ENCODE data around the gene C12orf75. TPM values are rescaled to one million over a fixed set of nuclear protein-coding genes. Genes with fewer than 3 reads are reported as not detected.

The C12orf75 gene
- total RNA-seq, 4 donors from 2014 or later, result 17.4 to 28.5 (median 25.3) TPM

GRCh38 chr12:105352052-105352451, 21.6 kb downstream of the C12orf75 start:
- Histone ChIP-seq H3K36me3 (no peaks in the 10 kb centered on the region), H3K9me3 (no peaks in the 10 kb centered on the region), H3K4me3 (no peak overlapping the region), H3K27ac (no peak overlapping the region), H3K27me3 (no peaks in the 10 kb centered on the region), H3K4me1 (peaks cover 20% of the 10 kb centered on the region)
- TF ChIP-seq EP300 (IDR thresholded peaks at IDR 0.05), result no peak
- TF ChIP-seq POLR2AphosphoS5 (IDR thresholded peaks at IDR 0.05), result no peak
- TF ChIP-seq, protein P1, sequence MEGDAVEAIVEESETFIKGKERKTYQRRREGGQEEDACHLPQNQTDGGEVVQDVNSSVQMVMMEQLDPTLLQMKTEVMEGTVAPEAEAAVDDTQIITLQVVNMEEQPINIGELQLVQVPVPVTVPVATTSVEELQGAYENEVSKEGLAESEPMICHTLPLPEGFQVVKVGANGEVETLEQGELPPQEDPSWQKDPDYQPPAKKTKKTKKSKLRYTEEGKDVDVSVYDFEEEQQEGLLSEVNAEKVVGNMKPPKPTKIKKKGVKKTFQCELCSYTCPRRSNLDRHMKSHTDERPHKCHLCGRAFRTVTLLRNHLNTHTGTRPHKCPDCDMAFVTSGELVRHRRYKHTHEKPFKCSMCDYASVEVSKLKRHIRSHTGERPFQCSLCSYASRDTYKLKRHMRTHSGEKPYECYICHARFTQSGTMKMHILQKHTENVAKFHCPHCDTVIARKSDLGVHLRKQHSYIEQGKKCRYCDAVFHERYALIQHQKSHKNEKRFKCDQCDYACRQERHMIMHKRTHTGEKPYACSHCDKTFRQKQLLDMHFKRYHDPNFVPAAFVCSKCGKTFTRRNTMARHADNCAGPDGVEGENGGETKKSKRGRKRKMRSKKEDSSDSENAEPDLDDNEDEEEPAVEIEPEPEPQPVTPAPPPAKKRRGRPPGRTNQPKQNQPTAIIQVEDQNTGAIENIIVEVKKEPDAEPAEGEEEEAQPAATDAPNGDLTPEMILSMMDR (IDR thresholded peaks at IDR 0.05), result no peak
- no peak for TF ChIP-seq POLR2A (IDR thresholded peaks at IDR 0.05)
- DNase-seq (ENCODE audit: low spot score in 2 of 2), result no peak
- WGBS, result 92% methylated on average over 4 of the region's 4 CpGs

DNA sequence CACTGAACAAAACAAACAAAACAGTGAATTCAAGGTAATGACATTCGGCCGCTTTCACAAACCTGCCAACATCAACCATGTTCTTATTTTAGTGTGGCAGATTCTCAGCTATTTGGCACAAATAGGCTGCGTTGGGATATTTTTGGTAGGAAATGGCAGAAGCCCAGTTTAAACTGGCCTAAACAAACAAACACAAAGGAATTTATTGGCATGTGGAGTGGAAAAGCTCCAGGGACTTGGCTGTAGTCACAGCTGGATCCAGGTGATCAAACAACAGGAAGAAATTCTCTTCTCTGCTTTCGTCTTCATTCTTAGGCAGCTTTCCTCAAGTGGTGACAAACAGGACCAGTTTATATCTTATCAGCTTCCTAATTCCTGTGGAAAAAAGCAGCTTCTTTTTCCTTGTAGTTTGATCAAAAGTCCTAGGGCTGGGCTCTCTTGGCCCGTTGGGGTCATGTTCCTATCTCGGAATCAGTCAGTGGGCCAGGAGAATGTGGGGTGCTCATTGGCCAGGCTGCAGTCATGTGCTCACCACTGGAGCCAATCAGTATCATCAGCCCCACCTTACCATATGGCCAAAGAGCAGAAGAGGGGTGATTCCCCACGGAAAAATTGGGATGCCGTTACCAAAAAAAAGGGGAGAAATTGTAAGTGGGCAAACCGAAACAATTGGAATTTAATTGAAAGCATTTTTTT, 22.6 kb downstream of the C12orf75 start:
- no peak overlapping the region for H3K4me3 ChIP-seq

DNA sequence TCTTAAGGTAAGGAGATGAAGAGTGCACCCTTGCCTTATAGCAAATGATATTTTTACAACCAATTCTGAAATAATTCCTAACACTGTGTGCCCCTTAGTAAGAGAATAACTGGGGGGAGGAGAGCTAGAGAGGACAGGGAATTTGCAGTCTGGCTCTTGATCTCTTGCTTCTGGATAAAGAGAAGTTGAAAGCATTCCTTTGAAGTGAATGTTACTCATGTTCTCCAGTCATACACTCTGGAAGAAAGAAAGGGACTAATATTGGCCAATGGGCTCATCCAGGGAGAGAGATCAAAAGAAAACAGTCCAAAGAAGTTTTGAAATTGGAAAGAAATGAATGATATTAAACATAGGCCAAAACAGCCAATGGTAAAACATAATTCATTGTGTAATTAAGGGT, 25.3 kb downstream of the C12orf75 start:
- peaks cover 13% of the 10 kb centered on the region for H3K4me1 ChIP-seq
- H3K9me3 ChIP-seq, result no peaks in the 10 kb centered on the region
- H3K4me3 ChIP-seq, result no peak overlapping the region
- TF ChIP-seq EP300 (IDR thresholded peaks at IDR 0.05), result no peak
- TF ChIP-seq POLR2A (IDR thresholded peaks at IDR 0.05), result no peak
- no peak for TF ChIP-seq POLR2AphosphoS5 (IDR thresholded peaks at IDR 0.05)
- TF ChIP-seq, protein P1 (IDR thresholded peaks at IDR 0.05), result no peak
- no peak for DNase-seq (ENCODE audit: low spot score in 2 of 2)
- no peak overlapping the region for H3K27ac ChIP-seq
- H3K27me3 ChIP-seq, result no peaks in the 10 kb centered on the region
- H3K36me3 ChIP-seq, result no peaks in the 10 kb centered on the region

More for the DNA sequence above, 22.6 kb downstream of the C12orf75 start:
- H3K27ac ChIP-seq, result no peak overlapping the region
- H3K9me3 ChIP-seq, result no peaks in the 10 kb centered on the region
- 57% methylated on average over 9 of the region's 9 CpGs for WGBS
- H3K27me3 ChIP-seq, result no peaks in the 10 kb centered on the region
- H3K36me3 ChIP-seq, result no peaks in the 10 kb centered on the region
- peaks cover 20% of the 10 kb centered on the region for H3K4me1 ChIP-seq
- no peak for DNase-seq (ENCODE audit: low spot score in 2 of 2)
- TF ChIP-seq POLR2A (IDR thresholded peaks at IDR 0.05) (no peak), POLR2AphosphoS5 (IDR thresholded peaks at IDR 0.05) (no peak), EP300 (IDR thresholded peaks at IDR 0.05) (no peak)
- TF ChIP-seq, protein P1 (IDR thresholded peaks at IDR 0.05), result no peak

DNA sequence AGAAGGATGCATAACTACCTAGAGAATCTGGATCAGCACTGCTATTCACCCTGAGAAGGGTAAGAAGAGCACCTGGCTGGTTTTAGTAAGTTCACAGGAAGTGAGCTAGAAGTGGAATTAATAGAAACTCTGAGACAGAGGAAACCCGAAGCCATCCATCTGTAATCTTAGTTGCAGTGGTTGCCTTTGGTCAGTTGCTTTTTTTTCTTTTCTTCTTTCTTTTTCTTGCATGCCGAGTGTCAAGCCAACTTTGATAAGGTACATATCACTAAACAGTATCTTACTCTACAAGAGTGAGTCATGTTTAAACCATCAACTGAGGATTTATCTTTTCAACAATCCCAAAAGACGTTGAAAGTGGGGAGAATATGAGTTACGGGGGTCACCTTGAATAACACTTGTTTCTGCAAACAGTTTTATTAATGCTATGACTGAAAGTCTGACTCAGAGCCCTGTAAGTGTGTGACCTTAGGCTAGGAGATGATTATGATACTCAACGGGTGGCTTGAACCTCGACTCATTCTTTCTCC, 26.7 kb downstream of the C12orf75 start:
- 55% methylated on average over 6 of the region's 6 CpGs for WGBS
- Histone ChIP-seq H3K27me3 (no peaks in the 10 kb centered on the region), H3K9me3 (no peaks in the 10 kb centered on the region)

GRCh38 chr12:105358789-105359188, 28.3 kb downstream of the C12orf75 start:
- peaks cover 2% of the 10 kb centered on the region for H3K4me1 ChIP-seq
- no peaks in the 10 kb centered on the region for H3K36me3 ChIP-seq
- H3K27me3 ChIP-seq, result no peaks in the 10 kb centered on the region
- DNase-seq (ENCODE audit: low spot score in 2 of 2), result no peak
- 86% methylated on average over 7 of the region's 7 CpGs for WGBS
- H3K9me3 ChIP-seq, result no peaks in the 10 kb centered on the region
- H3K27ac ChIP-seq, result no peak overlapping the region
- no peak overlapping the region for H3K4me3 ChIP-seq
- TF ChIP-seq POLR2A (IDR thresholded peaks at IDR 0.05) (no peak), POLR2AphosphoS5 (IDR thresholded peaks at IDR 0.05) (no peak), EP300 (IDR thresholded peaks at IDR 0.05) (no peak)
- TF ChIP-seq, protein P1 (IDR thresholded peaks at IDR 0.05), result no peak

More for the DNA sequence above, 26.7 kb downstream of the C12orf75 start:
- no peak overlapping the region for H3K27ac ChIP-seq
- H3K36me3 ChIP-seq, result no peaks in the 10 kb centered on the region
- H3K4me1 ChIP-seq, result peaks cover 10% of the 10 kb centered on the region
- TF ChIP-seq, protein P1 (IDR thresholded peaks at IDR 0.05), result no peak
- no peak for TF ChIP-seq EP300 (IDR thresholded peaks at IDR 0.05)
- no peak for TF ChIP-seq POLR2A (IDR thresholded peaks at IDR 0.05)
- no peak for TF ChIP-seq POLR2AphosphoS5 (IDR thresholded peaks at IDR 0.05)
- DNase-seq (ENCODE audit: low spot score in 2 of 2), result no peak
- no peak overlapping the region for H3K4me3 ChIP-seq
